ENCODE data around the gene LRRN4.

Gene LRRN4

GRCh38 chr20:6030453-6031080, 23.3 kb downstream of the LRRN4 start:
- no peak for DNase-seq
- no peak for ATAC-seq

- no peak for DNase-seq
- ATAC-seq = no peak
Observed at GRCh38 chr20:6029538-6029937, 24.3 kb downstream of the LRRN4 start.

- no peak for DNase-seq
- ATAC-seq = no peak
Observed at GRCh38 chr20:6028818-6029217, 25.0 kb downstream of the LRRN4 start.

- ATAC-seq (no peak), DNase-seq (no peak)
Observed at GRCh38 chr20:6026051-6026450, 27.8 kb downstream of the LRRN4 start.

- DNase-seq (no peak), ATAC-seq (no peak)
Observed at GRCh38 chr20:6024768-6025167, 29.1 kb downstream of the LRRN4 start.

- ATAC-seq = no peak
- DNase-seq = no peak
Observed at GRCh38 chr20:6017880-6018279, 36.0 kb downstream of the LRRN4 start.

- ATAC-seq (no peak), DNase-seq (no peak)
Observed at GRCh38 chr20:6017467-6017866, 36.4 kb downstream of the LRRN4 start.

- DNase-seq = no peak
Observed at GRCh38 chr20:6014957-6015356, 38.9 kb downstream of the LRRN4 start.

GRCh38 chr20:6014017-6014416, 39.8 kb downstream of the LRRN4 start:
- ATAC-seq = no peak
- no peak for DNase-seq

More at GRCh38 chr20:6014957-6015356, 38.9 kb downstream of the LRRN4 start:
- ATAC-seq = no peak

GRCh38 chr20:6012179-6012578, 41.7 kb downstream of the LRRN4 start:
- DNase-seq (no peak), ATAC-seq (no peak)

- DNase-seq (no peak), ATAC-seq (no peak)
Observed at GRCh38 chr20:6008254-6008653, 45.6 kb downstream of the LRRN4 start.

- ATAC-seq (no peak), DNase-seq (no peak)
Observed at GRCh38 chr20:6007529-6008103, 46.2 kb downstream of the LRRN4 start.

- DNase-seq (no peak), ATAC-seq (no peak)
Observed at GRCh38 chr20:6007094-6007528, 46.7 kb downstream of the LRRN4 start.

GRCh38 chr20:6006603-6006949, 47.3 kb downstream of the LRRN4 start:
- no peak for DNase-seq
- ATAC-seq = no peak

- DNase-seq (no peak), ATAC-seq (no peak)
Observed at GRCh38 chr20:6000871-6001270, 53.0 kb downstream of the LRRN4 start.

GRCh38 chr20:5999783-6000182, 54.1 kb downstream of the LRRN4 start:
- DNase-seq (no peak), ATAC-seq (no peak)

- peak; percentile 30 for DNase-seq
Observed at GRCh38 chr20:5996765-5997164, 57.1 kb downstream of the LRRN4 start.

GRCh38 chr20:5991623-5992441, 62.0 kb downstream of the LRRN4 start:
- no peak for DNase-seq
- no peak for ATAC-seq

More at GRCh38 chr20:5996765-5997164, 57.1 kb downstream of the LRRN4 start:
- peak; percentile 94 for ATAC-seq

- ATAC-seq = no peak
- DNase-seq = no peak
Observed at GRCh38 chr20:5990946-5991345, 62.9 kb downstream of the LRRN4 start.

Data from stimulated activated naive CD8-positive, alpha-beta T cell treated with anti-CD3 and anti-CD28 coated beads, Interleukin-15, Interleukin-2, amounts not matched to agents 100 U/mL and 50 U/mL, for 24 hours (primary cell).